Astrocyte of the cerebellum (primary cell): ENCODE results near the gene TDRD12.
A peak's percentile ranks its signal among the peaks of the same experiment; 100 is the strongest.

Experiments used
- DNase-seq: peaks from one replicate; pipeline ENCODE4 v3.0.0-alpha.2; 2011; ENCODE audit warnings: low read depth
- H3K4me3 ChIP-seq: 2 replicates; pipeline ENCODE4 v1.5.1; 2011; ENCODE audit warnings: mild to moderate bottlenecking, low read depth, low read length, moderate library complexity
- CTCF ChIP-seq: IDR thresholded peaks from 2 replicates; pipeline ENCODE4 v1.5.1; 2012; ENCODE audit warnings: low read length, low read depth, moderate library complexity, mild to moderate bottlenecking; ENCODE audit errors: missing control alignments
- in situ Hi-C: cut with HindIII; loops from 2 replicates; pipeline ENCODE4 v1.10.0; 2017; ENCODE audit warnings: low sequenced_read_pairs

TDRD12 gene

GRCh38 chr19:32682317-32682716 is 37.2 kb upstream of the TDRD12 start:
- in situ Hi-C loops: no loop called here
- DNase-seq: no peak
- TF ChIP-seq CTCF: no peak
- no peak overlapping the region for H3K4me3 ChIP-seq

GRCh38 chr19:32686847-32687475 is 32.6 kb upstream of the TDRD12 start:
- no peak overlapping the region for H3K4me3 ChIP-seq
- no peak for DNase-seq

GRCh38 chr19:32687681-32688080 is 31.9 kb upstream of the TDRD12 start:
- in situ Hi-C loops: no loop called here
- no peak for TF ChIP-seq CTCF
- H3K4me3 ChIP-seq: no peak overlapping the region
- no peak for DNase-seq

More at GRCh38 chr19:32686847-32687475, 32.6 kb upstream of the TDRD12 start:
- TF ChIP-seq CTCF: no peak
- in situ Hi-C loops: no loop called here

GRCh38 chr19:32688311-32688710 is 31.3 kb upstream of the TDRD12 start:
- no peak for DNase-seq
- in situ Hi-C loops: no loop called here
- no peak for TF ChIP-seq CTCF
- no peak overlapping the region for H3K4me3 ChIP-seq

GRCh38 chr19:32691291-32691951 is 28.1 kb upstream of the TDRD12 start, which contains the start of gene NUDT19:
NUDT19 (plus strand) TSS chr19:32691821; CDS start chr19:32691961, 140 bp downstream.
- peak within 1 kb of the TSS; percentile 55 for H3K4me3 ChIP-seq
- in situ Hi-C loops: no loop called here
- no peak for DNase-seq
- no peak for TF ChIP-seq CTCF

GRCh38 chr19:32691952-32692726 is 27.4 kb upstream of the TDRD12 start:
- H3K4me3 ChIP-seq: peak overlapping the region; percentile 55
- no peak for DNase-seq
- in situ Hi-C loops: no loop called here
- TF ChIP-seq CTCF: no peak
